PC-3 (cell line): ENCODE data around the gene MFSD8.

ENCODE experiments used
- EZH2 ChIP-seq: fragments of 300-600 bp; sonication (generic); IDR thresholded peaks from one replicate; pipeline ENCODE4 v1.6.1; 2017; ENCODE audit warnings: antibody characterized with exemption, mild to moderate bottlenecking, low read length; ENCODE audit not compliant: unreplicated experiment
- EZH2phosphoT487 ChIP-seq: fragments of 300-600 bp; sonication (generic); IDR thresholded peaks from 2 replicates; pipeline ENCODE4 v1.6.1; 2018; ENCODE audit warnings: mild to moderate bottlenecking, antibody characterized with exemption, low read length, borderline replicate concordance
- TF ChIP-seq, protein P1 (sequence below): fragments of 300-600 bp; sonication (generic); conservative IDR thresholded peaks from 2 replicates; pipeline ENCODE4 v1.5.1; 2017; ENCODE audit warnings: antibody characterized with exemption, low read depth, mild to moderate bottlenecking, low read length

DNA sequence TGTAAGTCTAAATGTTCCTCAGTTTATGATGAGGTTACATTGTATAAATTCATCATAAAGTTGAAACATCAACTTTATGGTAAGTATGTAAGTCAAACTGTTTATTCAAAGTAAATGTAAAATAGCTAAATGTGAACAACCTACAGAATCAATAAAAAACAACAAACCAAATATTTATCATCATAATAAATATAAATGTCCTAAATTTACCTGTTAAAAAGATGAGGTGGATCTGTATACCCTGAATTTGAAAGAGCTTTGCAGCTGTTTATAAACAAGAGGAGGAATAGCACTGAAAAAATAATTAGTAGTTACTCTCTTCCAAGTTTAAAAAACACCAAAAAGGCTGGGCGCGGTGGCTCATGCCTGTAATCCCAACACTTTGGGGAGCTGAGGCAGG is 14.0 kb upstream of the MFSD8 start:
- TF ChIP-seq, protein P1, sequence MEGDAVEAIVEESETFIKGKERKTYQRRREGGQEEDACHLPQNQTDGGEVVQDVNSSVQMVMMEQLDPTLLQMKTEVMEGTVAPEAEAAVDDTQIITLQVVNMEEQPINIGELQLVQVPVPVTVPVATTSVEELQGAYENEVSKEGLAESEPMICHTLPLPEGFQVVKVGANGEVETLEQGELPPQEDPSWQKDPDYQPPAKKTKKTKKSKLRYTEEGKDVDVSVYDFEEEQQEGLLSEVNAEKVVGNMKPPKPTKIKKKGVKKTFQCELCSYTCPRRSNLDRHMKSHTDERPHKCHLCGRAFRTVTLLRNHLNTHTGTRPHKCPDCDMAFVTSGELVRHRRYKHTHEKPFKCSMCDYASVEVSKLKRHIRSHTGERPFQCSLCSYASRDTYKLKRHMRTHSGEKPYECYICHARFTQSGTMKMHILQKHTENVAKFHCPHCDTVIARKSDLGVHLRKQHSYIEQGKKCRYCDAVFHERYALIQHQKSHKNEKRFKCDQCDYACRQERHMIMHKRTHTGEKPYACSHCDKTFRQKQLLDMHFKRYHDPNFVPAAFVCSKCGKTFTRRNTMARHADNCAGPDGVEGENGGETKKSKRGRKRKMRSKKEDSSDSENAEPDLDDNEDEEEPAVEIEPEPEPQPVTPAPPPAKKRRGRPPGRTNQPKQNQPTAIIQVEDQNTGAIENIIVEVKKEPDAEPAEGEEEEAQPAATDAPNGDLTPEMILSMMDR = no peak
- TF ChIP-seq EZH2 = no peak
- no peak for TF ChIP-seq EZH2phosphoT487
